ENCODE data around the gene NOC2L. TPM values are rescaled to one million over a fixed set of nuclear protein-coding genes. Genes with fewer than 3 reads are reported as not detected.

Gene NOC2L
- total RNA-seq, 1 donor from 2014 or later: 46.5 TPM

GRCh38 chr1:910881-911721 is 48.0 kb downstream of the NOC2L start:
- Histone ChIP-seq H3K4me1 (peaks cover 6% of the 10 kb centered on the region), H3K27me3 (ENCODE audit: low read depth) (peaks cover 61% of the 10 kb centered on the region), H3K9me3 (no peaks in the 10 kb centered on the region), H3K4me3 (no peak overlapping the region), H3K36me3 (no peaks in the 10 kb centered on the region), H3K27ac (no peak overlapping the region)
- intact Hi-C loops (cut with DNase I): no loop called here
- no peak for DNase-seq
- no peak for TF ChIP-seq CTCF (IDR thresholded peaks at IDR 0.05)
- ATAC-seq: no peak

- TF ChIP-seq CTCF (IDR thresholded peaks at IDR 0.05): no peak
- ATAC-seq (no peak), DNase-seq (peak; percentile 41)
- H3K27ac ChIP-seq: no peak overlapping the region
- no peaks in the 10 kb centered on the region for H3K9me3 ChIP-seq
- H3K27me3 ChIP-seq (ENCODE audit: low read depth): peaks cover 57% of the 10 kb centered on the region
- H3K4me1 ChIP-seq: peaks cover 11% of the 10 kb centered on the region
- intact Hi-C loops (cut with DNase I): no loop called here
- H3K4me3 ChIP-seq: no peak overlapping the region
- no peaks in the 10 kb centered on the region for H3K36me3 ChIP-seq
These were observed 48.7 kb downstream of the NOC2L start for GRCh38 chr1:910311-910880.

GRCh38 chr1:909861-910310 is 49.2 kb downstream of the NOC2L start:
- intact Hi-C loops (cut with DNase I): no loop called here
- H3K27me3 ChIP-seq (ENCODE audit: low read depth): peaks cover 57% of the 10 kb centered on the region
- no peak overlapping the region for H3K27ac ChIP-seq
- no peak for TF ChIP-seq CTCF (IDR thresholded peaks at IDR 0.05)
- no peak for DNase-seq
- no peak overlapping the region for H3K4me3 ChIP-seq
- no peaks in the 10 kb centered on the region for H3K36me3 ChIP-seq
- no peak for ATAC-seq
- no peaks in the 10 kb centered on the region for H3K9me3 ChIP-seq
- H3K4me1 ChIP-seq: peaks cover 16% of the 10 kb centered on the region

GRCh38 chr1:908661-909060 is 50.4 kb downstream of the NOC2L start:
- no peak for DNase-seq
- Histone ChIP-seq H3K27ac (no peak overlapping the region), H3K9me3 (no peaks in the 10 kb centered on the region), H3K4me1 (peaks cover 23% of the 10 kb centered on the region), H3K36me3 (no peaks in the 10 kb centered on the region), H3K4me3 (no peak overlapping the region), H3K27me3 (ENCODE audit: low read depth) (peaks cover 46% of the 10 kb centered on the region)
- ATAC-seq: no peak
- intact Hi-C loops (cut with DNase I): no loop called here
- no peak for TF ChIP-seq CTCF (IDR thresholded peaks at IDR 0.05)

GRCh38 chr1:907611-908451 is 51.2 kb downstream of the NOC2L start:
- DNase-seq (no peak), ATAC-seq (no peak)
- Histone ChIP-seq H3K36me3 (no peaks in the 10 kb centered on the region), H3K4me1 (peaks cover 23% of the 10 kb centered on the region), H3K4me3 (no peak overlapping the region), H3K27me3 (ENCODE audit: low read depth) (peaks cover 39% of the 10 kb centered on the region), H3K27ac (no peak overlapping the region), H3K9me3 (no peaks in the 10 kb centered on the region)
- intact Hi-C loops (cut with DNase I): no loop called here
- TF ChIP-seq CTCF (IDR thresholded peaks at IDR 0.05): no peak
